Measurements from ENCODE around the gene ADNP. TPM values are rescaled to one million over a fixed set of nuclear protein-coding genes. Genes with fewer than 3 reads are reported as not detected.
A peak's percentile ranks its signal among the peaks of the same experiment; 100 is the strongest.

ADNP gene
- total RNA-seq, 1 experiment from 2014 or later = 143 TPM

DNA sequence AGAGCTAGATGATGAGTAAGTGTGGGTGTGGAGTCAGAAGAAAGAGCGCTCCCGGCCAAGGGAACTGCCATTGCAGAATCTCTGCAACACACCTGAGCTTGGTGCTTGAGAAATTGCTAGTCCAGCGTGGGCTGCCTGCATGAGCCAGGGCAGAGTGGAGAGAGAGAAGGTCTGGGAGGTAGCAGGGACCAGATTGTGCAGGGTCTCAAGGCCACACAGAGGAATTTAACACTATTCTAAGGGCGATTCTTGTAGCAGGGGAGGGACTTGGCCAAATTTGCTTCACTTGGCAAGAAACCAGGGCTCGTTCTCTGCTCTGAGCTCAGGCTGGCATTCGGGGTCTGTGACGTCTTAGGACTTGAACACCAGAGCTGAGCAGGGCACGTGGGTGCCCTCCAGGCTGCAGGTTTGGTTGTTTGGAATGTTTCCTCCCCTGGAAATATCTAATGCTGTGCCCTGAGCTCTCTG lies 82.9 kb downstream of the ADNP start:
- no peak overlapping the region for H2BK15ac ChIP-seq (ENCODE audit: low read depth, low read length)
- H3K27ac ChIP-seq (ENCODE audit: insufficient read length, low read depth, low read length) = no peak overlapping the region
- no CpG with 5 or more reads among the region's 8 CpGs for WGBS (ENCODE audit: extremely low coverage, insufficient read length, low lambda C conversion rate)
- TF ChIP-seq CTCF (conservative IDR thresholded peaks at IDR 0.05) = no peak
- Mint-ChIP-seq H3K27me3 (ENCODE audit: low read depth) (no peaks in the 10 kb centered on the region), H3K36me3 (ENCODE audit: insufficient read depth in 1 of 3, low read depth in 3 of 3) (no peaks in the 10 kb centered on the region; a peak in 1 of 7 replicates), H3K4me1 (peaks cover 26 to 40% of the 10 kb centered on the region in 2 experiments), H3K9me3 (no peaks in the 10 kb centered on the region), H3K27ac (peak overlapping the region; percentile 73 to 94 (median 79); a peak in 6 of 7 replicates), H3K4me3 (no peak overlapping the region; a peak in 1 of 5 replicates)
- H3K23ac ChIP-seq (ENCODE audit: insufficient read length, low read depth, low read length) = no peak overlapping the region
- no peak overlapping the region for H3K18ac ChIP-seq (ENCODE audit: insufficient read length, low read depth, low read length)
- H4K8ac ChIP-seq (replicated peaks; ENCODE audit: insufficient read length, low read depth, low read length) = no peak overlapping the region
- H3T11ph ChIP-seq (ENCODE audit: low read length) = no peak overlapping the region
- no peak overlapping the region for H3K9ac ChIP-seq (ENCODE audit: extremely low read depth, insufficient read length, low read length)
- H3K4me1 ChIP-seq (ENCODE audit: insufficient read depth, low read length) = no peaks in the 10 kb centered on the region; the same call in 1 of the 2 replicates
- H2AK5ac ChIP-seq (ENCODE audit: insufficient read length, low read length) = no peak overlapping the region
- H4K20me1 ChIP-seq (ENCODE audit: control insufficient read depth, insufficient read depth, insufficient read length) = no peaks in the 10 kb centered on the region
- H3K79me2 ChIP-seq (ENCODE audit: insufficient read depth, low read length) = no peaks in the 10 kb centered on the region
- no peaks in the 10 kb centered on the region for H3K9me3 ChIP-seq (ENCODE audit: control insufficient read depth, low read depth, low read length)
- H3K23me2 ChIP-seq (ENCODE audit: insufficient read length, low read depth, low read length, poor library complexity, severe bottlenecking) = peaks cover 3% of the 10 kb centered on the region
- H3K27me3 ChIP-seq (ENCODE audit: insufficient read depth, low read length) = no peaks in the 10 kb centered on the region
- no peak overlapping the region for H3K4me2 ChIP-seq (ENCODE audit: insufficient read depth, insufficient read length, low read length)
- H2BK120ac ChIP-seq (ENCODE audit: low read depth, low read length, poor library complexity, severe bottlenecking) = no peak overlapping the region
- no peak overlapping the region for H2BK12ac ChIP-seq (ENCODE audit: insufficient read length, low read depth, low read length)
- DNase-seq = no peak
- H2BK20ac ChIP-seq (ENCODE audit: low read depth, low read length, poor library complexity, severe bottlenecking) = no peak overlapping the region
- no peak overlapping the region for H4K5ac ChIP-seq (ENCODE audit: insufficient read length, low read depth, low read length)
- H2BK5ac ChIP-seq (ENCODE audit: insufficient read length, low read length) = no peak overlapping the region
- no peak overlapping the region for H2AFZ ChIP-seq (ENCODE audit: low read length)
- H3K56ac ChIP-seq (ENCODE audit: insufficient read length, low read depth, low read length) = no peak overlapping the region
- no peak overlapping the region for H3K4ac ChIP-seq (ENCODE audit: low read depth, low read length)
- no peaks in the 10 kb centered on the region for H3K79me1 ChIP-seq (ENCODE audit: insufficient read depth, low read depth, low read length, poor library complexity, severe bottlenecking)
- H4K91ac ChIP-seq (ENCODE audit: insufficient read length, low read depth, low read length) = no peak overlapping the region
- H3K14ac ChIP-seq (ENCODE audit: insufficient read depth, low read length) = no peak overlapping the region
